H1 (cell line): ENCODE data around the gene ERCC1. TPM values are rescaled to one million over a fixed set of nuclear protein-coding genes. Genes with fewer than 3 reads are reported as not detected.

Source experiments
- ATF2 ChIP-seq: IDR thresholded peaks from 2 replicates; pipeline ENCODE4 v1.6.1; 2012; ENCODE audit warnings: low read length, inconsistent platforms
- ATF3 ChIP-seq: IDR thresholded peaks from 2 replicates; pipeline ENCODE4 v1.6.1; 2011; ENCODE audit warnings: low read depth, mild to moderate bottlenecking, low read length; ENCODE audit not compliant: insufficient read depth
- CBX5 ChIP-seq: fragments of 300-800, 300-1000 bp; sonication (generic); IDR thresholded peaks from 2 replicates; pipeline ENCODE4 v1.7.1; 2016; ENCODE audit warnings: antibody characterized with exemption, low read length, low read depth
- CREB1 ChIP-seq: IDR thresholded peaks from 2 replicates; pipeline ENCODE4 v1.6.1; 2012; ENCODE audit warnings: inconsistent platforms
- CTCF ChIP-seq, 3 experiments: IDR thresholded peaks; 1 replicate in 2 of 3; 2 replicates in 1 of 3; pipeline versions ENCODE4 v1.5.1 to v1.6.1; 2011; ENCODE audit warnings: low read length in 3 of 3, mild to moderate bottlenecking in 3 of 3, inconsistent platforms in 2 of 3, low read depth in 1 of 3, moderate library complexity in 1 of 3; ENCODE audit not compliant: insufficient read depth in 1 of 3; ENCODE audit errors: control extremely low read depth in 1 of 3
- GTF2F1 ChIP-seq: IDR thresholded peaks from 2 replicates; pipeline ENCODE4 v1.6.1; 2012; ENCODE audit warnings: low read depth, low read length, improper control_type of control experiment, borderline replicate concordance
- JUN ChIP-seq: IDR thresholded peaks from 2 replicates; pipeline ENCODE4 v1.6.1; 2011; ENCODE audit warnings: low read depth, mild to moderate bottlenecking, improper control_type of control experiment, low read length
- KDM4A ChIP-seq: IDR thresholded peaks from one replicate; pipeline ENCODE4 v1.7.1; 2012; ENCODE audit warnings: low read depth, mild to moderate bottlenecking, moderate library complexity, low read length, inconsistent platforms; ENCODE audit not compliant: severe bottlenecking
- POLR2A ChIP-seq, 2 experiments: IDR thresholded peaks; 1 replicate in 1 of 2; 2 replicates in 1 of 2; pipeline ENCODE4 v1.6.1; 2011; ENCODE audit warnings: low read depth in 2 of 2, low read length in 2 of 2, mild to moderate bottlenecking in 2 of 2; ENCODE audit errors: control extremely low read depth in 1 of 2
- SIN3A ChIP-seq, 2 experiments: IDR thresholded peaks in 1 of 2; conservative IDR thresholded peaks in 1 of 2; 2 replicates each; pipeline ENCODE4 v1.6.1; 2011 to 2012; ENCODE audit warnings: low read length in 2 of 2, improper control_type of control experiment in 1 of 2, low read depth in 1 of 2, mild to moderate bottlenecking in 1 of 2
- SP4 ChIP-seq: IDR thresholded peaks from 2 replicates; pipeline ENCODE4 v1.6.1; 2012; ENCODE audit warnings: low read length, inconsistent platforms
- SRF ChIP-seq: IDR thresholded peaks from 2 replicates; pipeline ENCODE4 v1.6.1; 2011; ENCODE audit warnings: mild to moderate bottlenecking, low read depth, low read length, moderate library complexity
- polyA plus RNA-seq, 7 experiments: library from polyadenylated mRNA; depleted of rRNA in 3 of 7; stranded (reverse) in 5 of 7; unstranded in 2 of 7; fragments of >200 nt in 5 of 7; fragments of 200-250 nt in 2 of 7; gene quantifications; 1 replicate in 5 of 7; 2 replicates in 1 of 7; 4 replicates in 1 of 7; pipeline versions ENCODE4 v1.2.1 to v1.2.3, GENCODE V29; 2011 to 2013; ENCODE audit warnings: missing spikeins in 2 of 7, mixed read lengths in 2 of 7
- total RNA-seq: library from RNA; stranded (reverse); fragmentation: NEBNext Ultra II Directional; extraction: Animal tissue kit (Norgen Biotek cat#: 25700); gene quantifications from 2 replicates; pipeline ENCODE4 v1.2.1, GENCODE V29; 2021

Gene ERCC1
- total and polyA plus RNA-seq, 2 of the 8 experiments (the other 6 are each of a cell fraction or from before 2014, with no cell fraction given): 44.7 to 94.2 TPM

GRCh38 chr19:45467456-45468158, 43.9 kb upstream of the ERCC1 start, which contains the start of gene FOSB (continued):
- TF ChIP-seq ATF2 (peak; percentile 91), KDM4A (peak; percentile 56), GTF2F1 (0 out of 2 replicates have a peak, but pooled peaks have one; percentile 32), POLR2A (IDR thresholded peaks at IDR 0.05; ENCODE audit: control extremely low read depth in 1 of 2, low read depth in 2 of 2, low read length in 2 of 2) (peak; percentile 89 to 95), CREB1 (peak; percentile 94), JUN (0 out of 2 replicates have a peak, but pooled peaks have one; percentile 47), SIN3A (conservative IDR thresholded peaks at IDR 0.05 in 1 of 2, IDR thresholded peaks at IDR 0.05 in 1 of 2; ENCODE audit: low read depth in 1 of 2, low read length in 2 of 2) (peak; percentile 70 to 84; a peak in 3 of 4 replicates), SP4 (peak; percentile 33; the same call in 1 of the 2 replicates), ATF3 (no peak), CBX5 (no peak), SRF (peak; percentile 99), CTCF (IDR thresholded peaks at IDR 0.05; ENCODE audit: control extremely low read depth in 1 of 3, insufficient read depth in 1 of 3, low read depth in 1 of 3, low read length in 3 of 3) (peak in 1 of 3 experiments; percentile 33; a peak in 2 of 4 replicates)
